WTC11 (cell line): ENCODE results near the gene FMNL2. TPM values are rescaled to one million over a fixed set of nuclear protein-coding genes. Genes with fewer than 3 reads are reported as not detected.

Experiments used
- ATAC-seq: fragments of 200-7000 bp; cut with Tn5 transposase; 2 replicates; pipeline ENCODE4 v1.10.0; 2021; ENCODE audit warnings: mild to moderate bottlenecking, moderate library complexity
- CTCF ChIA-PET: fragments of 300-600 bp; sonication (Branson Sonifier 250); formaldehyde crosslinking; loops from one replicate; lab custom pipeline; 2021; ENCODE audit warnings: antibody characterized with exemption; lab: Charles Lee
- POLR2A ChIA-PET: fragments of 350-600 bp; sonication (Branson Sonifier 250); formaldehyde crosslinking; loops from one replicate; lab custom pipeline; 2021; ENCODE audit warnings: antibody characterized with exemption; lab: Charles Lee
- DNase-seq: peaks from one replicate; pipeline ENCODE4 v3.0.0; 2021; ENCODE audit warnings: low spot score
- H3K27ac Mint-ChIP-seq: 2 replicates; pipeline ENCODE4 v1.8.0; 2021; ENCODE audit warnings: mixed read lengths
- H3K27me3 Mint-ChIP-seq: 2 replicates; pipeline ENCODE4 v1.8.0; 2021; ENCODE audit warnings: low read depth, mild to moderate bottlenecking, moderate library complexity, mixed read lengths
- H3K36me3 Mint-ChIP-seq: 2 replicates; pipeline ENCODE4 v1.8.0; 2021; ENCODE audit warnings: mixed read lengths
- H3K4me1 Mint-ChIP-seq: 2 replicates; pipeline ENCODE4 v1.8.0; 2022; ENCODE audit warnings: mixed read lengths
- H3K4me3 Mint-ChIP-seq: 2 replicates; pipeline ENCODE4 v1.8.0; 2021; ENCODE audit warnings: mild to moderate bottlenecking, moderate library complexity, mixed read lengths
- H3K9me3 Mint-ChIP-seq: 2 replicates; pipeline ENCODE4 v1.8.0; 2021; ENCODE audit warnings: mixed read lengths
- CBFB ChIP-seq: sonication (generic); formaldehyde crosslinking; IDR thresholded peaks from 2 replicates; pipeline ENCODE4 v1.8.1; 2022; ENCODE audit warnings: mild to moderate bottlenecking, low read depth, missing genetic modification reagents
- EMX1 ChIP-seq: fragments of 250-450 bp; sonication (Bioruptor Pico); IDR thresholded peaks from 2 replicates; pipeline ENCODE4 v1.8.0; 2021; ENCODE audit warnings: mild to moderate bottlenecking
- ESRRA ChIP-seq: sonication (generic); formaldehyde crosslinking; IDR thresholded peaks from 2 replicates; pipeline ENCODE4 v1.8.1; 2022; ENCODE audit warnings: mild to moderate bottlenecking, missing genetic modification reagents, borderline replicate concordance
- ETV6 ChIP-seq: sonication (generic); formaldehyde crosslinking; IDR thresholded peaks from 2 replicates; pipeline ENCODE4 v1.8.1; 2022; ENCODE audit warnings: mild to moderate bottlenecking, missing genetic modification reagents
- GABPB1 ChIP-seq: sonication (generic); formaldehyde crosslinking; IDR thresholded peaks from 2 replicates; pipeline ENCODE4 v1.8.1; 2023; ENCODE audit warnings: mild to moderate bottlenecking, missing genetic modification reagents
- SMAD3 ChIP-seq: sonication (generic); formaldehyde crosslinking; IDR thresholded peaks from 2 replicates; pipeline ENCODE4 v1.8.0; 2022; ENCODE audit warnings: missing genetic modification reagents, mild to moderate bottlenecking, borderline replicate concordance
- TEAD1 ChIP-seq: sonication (generic); formaldehyde crosslinking; IDR thresholded peaks from 2 replicates; pipeline ENCODE4 v1.8.0; 2022; ENCODE audit warnings: mild to moderate bottlenecking, missing genetic modification reagents
- ZNF263 ChIP-seq: sonication (generic); formaldehyde crosslinking; IDR thresholded peaks from 2 replicates; pipeline ENCODE4 v1.8.1; 2022; ENCODE audit warnings: low read depth, mild to moderate bottlenecking, moderate library complexity, missing genetic modification reagents
- ZNF317 ChIP-seq: sonication (generic); formaldehyde crosslinking; IDR thresholded peaks from 2 replicates; pipeline ENCODE4 v1.8.1; 2023; ENCODE audit warnings: low read depth, mild to moderate bottlenecking, moderate library complexity, missing genetic modification reagents, borderline replicate concordance
- ZNF396 ChIP-seq: fragments of 250-450 bp; sonication (Bioruptor Pico); IDR thresholded peaks from 2 replicates; pipeline ENCODE4 v1.8.0; 2021; ENCODE audit warnings: mild to moderate bottlenecking, moderate library complexity, borderline replicate concordance
- ZNF671 ChIP-seq: fragments of 250-450 bp; sonication (Bioruptor Pico); IDR thresholded peaks from 2 replicates; pipeline ENCODE4 v1.8.0; 2021; ENCODE audit warnings: mild to moderate bottlenecking
- total RNA-seq: library from RNA; stranded (reverse); gene quantifications from 3 replicates; pipeline ENCODE4 v1.2.3, GENCODE V29; 2021
- TF ChIP-seq, protein P1 (sequence below): sonication (generic); formaldehyde crosslinking; IDR thresholded peaks from 2 replicates; pipeline ENCODE4 v1.8.1; 2022; ENCODE audit warnings: low read depth, mild to moderate bottlenecking, moderate library complexity, missing genetic modification reagents, borderline replicate concordance
- TF ChIP-seq, protein P2 (sequence below): fragments of 200-600 bp; IDR thresholded peaks from 2 replicates; pipeline ENCODE4 v1.8.0; 2022; ENCODE audit warnings: antibody characterized with exemption
- TF ChIP-seq, protein P3 (sequence below): fragments of 250-450 bp; sonication (Bioruptor Pico); IDR thresholded peaks from 2 replicates; pipeline ENCODE4 v1.9.0; 2021; ENCODE audit warnings: mild to moderate bottlenecking
- TF ChIP-seq, protein P4 (sequence below): sonication (generic); formaldehyde crosslinking; IDR thresholded peaks from 2 replicates; pipeline ENCODE4 v1.8.1; 2023; ENCODE audit warnings: mild to moderate bottlenecking, moderate library complexity, missing genetic modification reagents
- TF ChIP-seq, protein P5 (sequence below): fragments of 250-450 bp; sonication (Bioruptor Pico); IDR thresholded peaks from 2 replicates; pipeline ENCODE4 v1.9.0; 2021; ENCODE audit warnings: moderate library complexity, mild to moderate bottlenecking, inconsistent platforms, borderline replicate concordance
- TF ChIP-seq, protein P6 (sequence below): sonication (generic); formaldehyde crosslinking; IDR thresholded peaks from 2 replicates; pipeline ENCODE4 v1.8.0; 2022; ENCODE audit warnings: missing genetic modification reagents
- TF ChIP-seq, protein P7 (sequence below): fragments of 250-450 bp; sonication (Bioruptor Pico); IDR thresholded peaks from 2 replicates; pipeline ENCODE4 v1.9.0; 2021; ENCODE audit warnings: mild to moderate bottlenecking

The FMNL2 gene
- total RNA-seq, 1 experiment from 2014 or later, result 43.0 TPM

DNA sequence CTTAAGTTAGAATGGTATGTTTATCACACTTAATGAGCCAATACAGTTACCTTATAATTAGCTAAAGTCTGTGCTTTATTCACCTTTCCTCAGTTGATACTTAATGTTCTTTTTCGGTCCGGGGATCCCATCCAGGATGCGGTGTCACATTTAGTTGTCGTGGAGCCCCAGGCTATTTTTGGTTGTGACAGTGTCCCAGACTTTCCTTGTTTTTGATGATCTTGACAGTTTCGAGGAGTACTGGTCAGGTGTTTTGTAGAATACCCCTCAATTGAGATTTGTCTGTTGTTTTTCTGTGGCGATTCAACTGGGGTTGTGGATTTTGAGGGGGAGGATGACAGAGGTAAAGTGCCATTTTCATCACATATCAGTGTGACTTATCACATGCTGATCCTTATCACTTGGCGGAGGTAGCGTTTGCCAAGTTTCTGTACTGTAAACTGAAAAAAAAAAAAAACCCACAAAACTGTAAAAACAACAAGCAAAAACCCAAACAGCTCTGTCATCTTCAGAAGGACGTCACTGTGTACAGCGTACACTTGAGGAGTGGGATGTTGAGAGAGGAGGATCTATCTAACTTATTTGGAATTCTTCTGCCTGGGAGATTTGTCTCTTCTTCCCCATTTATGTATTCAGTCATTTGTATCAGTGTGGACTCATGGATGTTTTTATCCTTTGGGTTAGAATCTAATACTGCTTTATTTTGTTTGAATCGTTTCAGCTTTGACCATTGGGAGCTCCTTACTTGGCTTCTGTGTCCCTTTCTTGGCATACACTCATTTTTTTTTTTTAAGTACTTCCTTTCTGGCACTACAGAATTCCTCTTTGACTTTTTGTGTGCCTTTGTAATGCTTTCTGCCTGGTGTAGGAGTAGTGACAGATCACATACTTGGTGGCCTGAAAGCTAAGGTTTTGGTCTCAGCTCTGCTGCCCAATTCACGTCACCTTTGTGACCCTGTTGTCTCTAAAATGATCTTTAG is 68.1 kb downstream of the FMNL2 start (continued):
- TF ChIP-seq, protein P1, sequence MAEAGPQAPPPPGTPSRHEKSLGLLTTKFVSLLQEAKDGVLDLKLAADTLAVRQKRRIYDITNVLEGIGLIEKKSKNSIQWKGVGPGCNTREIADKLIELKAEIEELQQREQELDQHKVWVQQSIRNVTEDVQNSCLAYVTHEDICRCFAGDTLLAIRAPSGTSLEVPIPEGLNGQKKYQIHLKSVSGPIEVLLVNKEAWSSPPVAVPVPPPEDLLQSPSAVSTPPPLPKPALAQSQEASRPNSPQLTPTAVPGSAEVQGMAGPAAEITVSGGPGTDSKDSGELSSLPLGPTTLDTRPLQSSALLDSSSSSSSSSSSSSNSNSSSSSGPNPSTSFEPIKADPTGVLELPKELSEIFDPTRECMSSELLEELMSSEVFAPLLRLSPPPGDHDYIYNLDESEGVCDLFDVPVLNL (CRISPR knock-in tag), result no peak
- TF ChIP-seq, protein P2, sequence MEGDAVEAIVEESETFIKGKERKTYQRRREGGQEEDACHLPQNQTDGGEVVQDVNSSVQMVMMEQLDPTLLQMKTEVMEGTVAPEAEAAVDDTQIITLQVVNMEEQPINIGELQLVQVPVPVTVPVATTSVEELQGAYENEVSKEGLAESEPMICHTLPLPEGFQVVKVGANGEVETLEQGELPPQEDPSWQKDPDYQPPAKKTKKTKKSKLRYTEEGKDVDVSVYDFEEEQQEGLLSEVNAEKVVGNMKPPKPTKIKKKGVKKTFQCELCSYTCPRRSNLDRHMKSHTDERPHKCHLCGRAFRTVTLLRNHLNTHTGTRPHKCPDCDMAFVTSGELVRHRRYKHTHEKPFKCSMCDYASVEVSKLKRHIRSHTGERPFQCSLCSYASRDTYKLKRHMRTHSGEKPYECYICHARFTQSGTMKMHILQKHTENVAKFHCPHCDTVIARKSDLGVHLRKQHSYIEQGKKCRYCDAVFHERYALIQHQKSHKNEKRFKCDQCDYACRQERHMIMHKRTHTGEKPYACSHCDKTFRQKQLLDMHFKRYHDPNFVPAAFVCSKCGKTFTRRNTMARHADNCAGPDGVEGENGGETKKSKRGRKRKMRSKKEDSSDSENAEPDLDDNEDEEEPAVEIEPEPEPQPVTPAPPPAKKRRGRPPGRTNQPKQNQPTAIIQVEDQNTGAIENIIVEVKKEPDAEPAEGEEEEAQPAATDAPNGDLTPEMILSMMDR, result no peak
- no peak for TF ChIP-seq CBFB (CRISPR knock-in tag)
- TF ChIP-seq, protein P3, sequence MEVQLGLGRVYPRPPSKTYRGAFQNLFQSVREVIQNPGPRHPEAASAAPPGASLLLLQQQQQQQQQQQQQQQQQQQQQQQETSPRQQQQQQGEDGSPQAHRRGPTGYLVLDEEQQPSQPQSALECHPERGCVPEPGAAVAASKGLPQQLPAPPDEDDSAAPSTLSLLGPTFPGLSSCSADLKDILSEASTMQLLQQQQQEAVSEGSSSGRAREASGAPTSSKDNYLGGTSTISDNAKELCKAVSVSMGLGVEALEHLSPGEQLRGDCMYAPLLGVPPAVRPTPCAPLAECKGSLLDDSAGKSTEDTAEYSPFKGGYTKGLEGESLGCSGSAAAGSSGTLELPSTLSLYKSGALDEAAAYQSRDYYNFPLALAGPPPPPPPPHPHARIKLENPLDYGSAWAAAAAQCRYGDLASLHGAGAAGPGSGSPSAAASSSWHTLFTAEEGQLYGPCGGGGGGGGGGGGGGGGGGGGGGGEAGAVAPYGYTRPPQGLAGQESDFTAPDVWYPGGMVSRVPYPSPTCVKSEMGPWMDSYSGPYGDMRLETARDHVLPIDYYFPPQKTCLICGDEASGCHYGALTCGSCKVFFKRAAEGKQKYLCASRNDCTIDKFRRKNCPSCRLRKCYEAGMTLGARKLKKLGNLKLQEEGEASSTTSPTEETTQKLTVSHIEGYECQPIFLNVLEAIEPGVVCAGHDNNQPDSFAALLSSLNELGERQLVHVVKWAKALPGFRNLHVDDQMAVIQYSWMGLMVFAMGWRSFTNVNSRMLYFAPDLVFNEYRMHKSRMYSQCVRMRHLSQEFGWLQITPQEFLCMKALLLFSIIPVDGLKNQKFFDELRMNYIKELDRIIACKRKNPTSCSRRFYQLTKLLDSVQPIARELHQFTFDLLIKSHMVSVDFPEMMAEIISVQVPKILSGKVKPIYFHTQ, result no peak
- no peak for TF ChIP-seq ETV6 (CRISPR knock-in tag)
- TF ChIP-seq, protein P4, sequence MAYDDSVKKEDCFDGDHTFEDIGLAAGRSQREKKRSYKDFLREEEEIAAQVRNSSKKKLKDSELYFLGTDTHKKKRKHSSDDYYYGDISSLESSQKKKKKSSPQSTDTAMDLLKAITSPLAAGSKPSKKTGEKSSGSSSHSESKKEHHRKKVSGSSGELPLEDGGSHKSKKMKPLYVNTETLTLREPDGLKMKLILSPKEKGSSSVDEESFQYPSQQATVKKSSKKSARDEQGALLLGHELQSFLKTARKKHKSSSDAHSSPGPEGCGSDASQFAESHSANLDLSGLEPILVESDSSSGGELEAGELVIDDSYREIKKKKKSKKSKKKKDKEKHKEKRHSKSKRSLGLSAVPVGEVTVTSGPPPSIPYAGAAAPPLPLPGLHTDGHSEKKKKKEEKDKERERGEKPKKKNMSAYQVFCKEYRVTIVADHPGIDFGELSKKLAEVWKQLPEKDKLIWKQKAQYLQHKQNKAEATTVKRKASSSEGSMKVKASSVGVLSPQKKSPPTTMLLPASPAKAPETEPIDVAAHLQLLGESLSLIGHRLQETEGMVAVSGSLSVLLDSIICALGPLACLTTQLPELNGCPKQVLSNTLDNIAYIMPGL (CRISPR knock-in tag), result no peak
- TF ChIP-seq ZNF263 (CRISPR knock-in tag), result no peak
- TF ChIP-seq, protein P5, sequence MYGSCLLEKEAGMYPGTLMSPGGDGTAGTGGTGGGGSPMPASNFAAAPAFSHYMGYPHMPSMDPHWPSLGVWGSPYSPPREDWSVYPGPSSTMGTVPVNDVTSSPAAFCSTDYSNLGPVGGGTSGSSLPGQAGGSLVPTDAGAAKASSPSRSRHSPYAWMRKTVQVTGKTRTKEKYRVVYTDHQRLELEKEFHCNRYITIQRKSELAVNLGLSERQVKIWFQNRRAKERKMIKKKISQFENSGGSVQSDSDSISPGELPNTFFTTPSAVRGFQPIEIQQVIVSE (CRISPR knock-in tag), result no peak
- TF ChIP-seq TEAD1 (CRISPR knock-in tag), result no peak
- no peak for TF ChIP-seq EMX1
- no peak for TF ChIP-seq SMAD3 (CRISPR knock-in tag)

DNA sequence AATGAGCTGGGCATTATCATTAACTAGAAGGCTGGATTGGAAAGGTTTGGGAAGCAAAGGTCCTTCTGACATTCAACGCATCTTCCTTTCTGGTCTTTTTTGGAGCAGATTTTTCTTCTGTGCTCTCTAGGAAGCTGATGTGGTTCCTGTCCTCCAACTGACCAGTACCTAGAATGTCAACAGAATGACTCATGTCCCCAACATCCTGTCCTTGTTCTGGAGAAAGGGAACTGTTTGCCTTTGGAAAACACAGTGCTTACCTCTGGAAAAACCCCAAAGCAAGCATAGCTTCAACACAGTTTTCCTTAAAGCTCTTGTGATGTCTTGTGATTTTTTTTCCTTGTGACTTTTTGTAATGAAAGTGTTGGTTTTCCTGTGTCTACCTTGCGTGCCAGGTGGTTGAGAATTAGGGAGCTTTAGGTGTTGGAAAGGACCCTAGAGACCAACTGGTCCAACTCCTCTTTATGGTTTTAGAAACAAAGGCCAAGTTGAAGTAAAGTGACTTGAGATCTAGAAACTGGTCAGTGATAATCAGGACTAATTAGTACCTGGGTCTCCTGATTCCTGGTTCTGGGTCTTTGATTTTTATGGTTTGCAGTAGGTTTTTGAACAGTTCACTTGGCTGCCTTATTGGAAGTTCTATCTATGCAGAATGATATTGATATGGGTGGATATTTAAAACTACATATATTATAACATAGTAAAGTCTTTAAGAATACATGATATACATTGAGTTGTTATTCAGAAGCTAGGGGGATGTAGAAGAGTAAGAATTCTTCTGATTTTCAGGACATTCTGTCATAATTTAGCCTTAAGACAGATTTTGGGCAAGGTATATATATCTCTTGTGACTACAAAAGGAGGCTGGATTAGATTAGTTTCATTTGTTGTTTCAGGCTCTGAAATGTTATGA is 70.5 kb downstream of the FMNL2 start:
- no peak overlapping the region for H3K4me3 Mint-ChIP-seq
- no peaks in the 10 kb centered on the region for H3K9me3 Mint-ChIP-seq
- ChIA-PET CTCF (interaction anchor here (1.6 kb wide), 1 partner anchor 33 kb away, joined by 3 read pairs; no protein-coding TSS in a partner anchor), POLR2A (no interaction called here)
- TF ChIP-seq ZNF317 (CRISPR knock-in tag), result no peak
- TF ChIP-seq, protein P6, sequence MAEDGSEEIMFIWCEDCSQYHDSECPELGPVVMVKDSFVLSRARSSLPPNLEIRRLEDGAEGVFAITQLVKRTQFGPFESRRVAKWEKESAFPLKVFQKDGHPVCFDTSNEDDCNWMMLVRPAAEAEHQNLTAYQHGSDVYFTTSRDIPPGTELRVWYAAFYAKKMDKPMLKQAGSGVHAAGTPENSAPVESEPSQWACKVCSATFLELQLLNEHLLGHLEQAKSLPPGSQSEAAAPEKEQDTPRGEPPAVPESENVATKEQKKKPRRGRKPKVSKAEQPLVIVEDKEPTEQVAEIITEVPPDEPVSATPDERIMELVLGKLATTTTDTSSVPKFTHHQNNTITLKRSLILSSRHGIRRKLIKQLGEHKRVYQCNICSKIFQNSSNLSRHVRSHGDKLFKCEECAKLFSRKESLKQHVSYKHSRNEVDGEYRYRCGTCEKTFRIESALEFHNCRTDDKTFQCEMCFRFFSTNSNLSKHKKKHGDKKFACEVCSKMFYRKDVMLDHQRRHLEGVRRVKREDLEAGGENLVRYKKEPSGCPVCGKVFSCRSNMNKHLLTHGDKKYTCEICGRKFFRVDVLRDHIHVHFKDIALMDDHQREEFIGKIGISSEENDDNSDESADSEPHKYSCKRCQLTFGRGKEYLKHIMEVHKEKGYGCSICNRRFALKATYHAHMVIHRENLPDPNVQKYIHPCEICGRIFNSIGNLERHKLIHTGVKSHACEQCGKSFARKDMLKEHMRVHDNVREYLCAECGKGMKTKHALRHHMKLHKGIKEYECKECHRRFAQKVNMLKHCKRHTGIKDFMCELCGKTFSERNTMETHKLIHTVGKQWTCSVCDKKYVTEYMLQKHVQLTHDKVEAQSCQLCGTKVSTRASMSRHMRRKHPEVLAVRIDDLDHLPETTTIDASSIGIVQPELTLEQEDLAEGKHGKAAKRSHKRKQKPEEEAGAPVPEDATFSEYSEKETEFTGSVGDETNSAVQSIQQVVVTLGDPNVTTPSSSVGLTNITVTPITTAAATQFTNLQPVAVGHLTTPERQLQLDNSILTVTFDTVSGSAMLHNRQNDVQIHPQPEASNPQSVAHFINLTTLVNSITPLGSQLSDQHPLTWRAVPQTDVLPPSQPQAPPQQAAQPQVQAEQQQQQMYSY (CRISPR knock-in tag), result no peak
- no peak for TF ChIP-seq ESRRA (CRISPR knock-in tag)
- TF ChIP-seq, protein P7, sequence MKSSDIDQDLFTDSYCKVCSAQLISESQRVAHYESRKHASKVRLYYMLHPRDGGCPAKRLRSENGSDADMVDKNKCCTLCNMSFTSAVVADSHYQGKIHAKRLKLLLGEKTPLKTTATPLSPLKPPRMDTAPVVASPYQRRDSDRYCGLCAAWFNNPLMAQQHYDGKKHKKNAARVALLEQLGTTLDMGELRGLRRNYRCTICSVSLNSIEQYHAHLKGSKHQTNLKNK (CRISPR knock-in tag), result no peak
- peak; percentile 76 for TF ChIP-seq GABPB1 (CRISPR knock-in tag)
- no peak for TF ChIP-seq ZNF396 (CRISPR knock-in tag)
- TF ChIP-seq ZNF671, result no peak
- H3K27me3 Mint-ChIP-seq, result no peaks in the 10 kb centered on the region
- no peaks in the 10 kb centered on the region for H3K36me3 Mint-ChIP-seq
- DNase-seq (no peak), ATAC-seq (no peak)
- H3K4me1 Mint-ChIP-seq, result peaks cover 90% of the 10 kb centered on the region
- H3K27ac Mint-ChIP-seq, result peak overlapping the region; percentile 68; the same call in 1 of the 2 replicates
